ENCODE results near the gene RAB5B.

DNA sequence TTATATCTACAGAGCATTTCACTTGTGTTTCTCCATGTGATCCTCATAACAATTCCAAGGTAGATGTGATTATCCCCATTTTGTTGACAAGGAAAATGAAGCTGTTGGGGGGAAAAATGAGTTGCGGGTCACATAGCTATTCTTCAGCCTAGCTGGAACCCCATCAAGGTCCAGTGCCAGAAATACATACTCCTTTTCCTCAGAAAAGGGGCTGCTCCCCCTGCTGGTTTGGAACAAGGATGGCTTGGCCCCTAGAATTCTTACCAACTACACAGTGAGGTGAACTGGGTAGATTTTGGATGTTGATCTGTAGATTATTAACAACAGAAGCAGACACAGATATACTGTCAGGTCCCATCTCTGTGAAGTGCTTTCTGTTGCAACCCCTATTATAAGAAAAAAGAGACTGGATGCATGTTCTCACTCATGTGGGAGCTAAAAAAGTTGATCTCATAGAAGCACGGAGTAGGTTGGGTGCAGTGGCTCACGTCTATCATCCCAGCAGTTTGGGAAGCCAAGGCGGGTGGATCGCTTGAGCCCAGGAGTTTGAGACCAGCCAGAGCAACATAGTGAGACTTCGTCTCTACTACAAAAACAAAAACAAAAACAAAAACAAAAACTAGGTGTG, 55.9 kb downstream of the RAB5B start:
- TF ChIP-seq, protein P1, sequence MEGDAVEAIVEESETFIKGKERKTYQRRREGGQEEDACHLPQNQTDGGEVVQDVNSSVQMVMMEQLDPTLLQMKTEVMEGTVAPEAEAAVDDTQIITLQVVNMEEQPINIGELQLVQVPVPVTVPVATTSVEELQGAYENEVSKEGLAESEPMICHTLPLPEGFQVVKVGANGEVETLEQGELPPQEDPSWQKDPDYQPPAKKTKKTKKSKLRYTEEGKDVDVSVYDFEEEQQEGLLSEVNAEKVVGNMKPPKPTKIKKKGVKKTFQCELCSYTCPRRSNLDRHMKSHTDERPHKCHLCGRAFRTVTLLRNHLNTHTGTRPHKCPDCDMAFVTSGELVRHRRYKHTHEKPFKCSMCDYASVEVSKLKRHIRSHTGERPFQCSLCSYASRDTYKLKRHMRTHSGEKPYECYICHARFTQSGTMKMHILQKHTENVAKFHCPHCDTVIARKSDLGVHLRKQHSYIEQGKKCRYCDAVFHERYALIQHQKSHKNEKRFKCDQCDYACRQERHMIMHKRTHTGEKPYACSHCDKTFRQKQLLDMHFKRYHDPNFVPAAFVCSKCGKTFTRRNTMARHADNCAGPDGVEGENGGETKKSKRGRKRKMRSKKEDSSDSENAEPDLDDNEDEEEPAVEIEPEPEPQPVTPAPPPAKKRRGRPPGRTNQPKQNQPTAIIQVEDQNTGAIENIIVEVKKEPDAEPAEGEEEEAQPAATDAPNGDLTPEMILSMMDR (IDR thresholded peaks at IDR 0.05) = peak; percentile 34 to 66 (median 53)
- no peak for TF ChIP-seq POLR2A (IDR thresholded peaks at IDR 0.05)
